ENCODE data around the gene BLOC1S3. TPM values are rescaled to one million over a fixed set of nuclear protein-coding genes. Genes with fewer than 3 reads are reported as not detected.

Gene BLOC1S3
- total and polyA plus RNA-seq, 2 of the 4 experiments (the other 2 are of a cell fraction), result 1.1 to 4.9 TPM

- no peak for TF ChIP-seq CTCF (conservative IDR thresholded peaks at IDR 0.05; ENCODE audit: low read depth, low read length)
These were observed 33.1 kb upstream of the BLOC1S3 start (continued) for GRCh38 chr19:45145270-45146189.

GRCh38 chr19:45146251-45146650, 32.3 kb upstream of the BLOC1S3 start:
- Histone ChIP-seq H2AFZ (replicated peaks; ENCODE audit: low read length, poor library complexity) (no peak overlapping the region), H3K27ac (ENCODE audit: insufficient read depth, low read length) (no peak overlapping the region), H3K9ac (ENCODE audit: low read depth, low read length) (no peak overlapping the region), H2BK120ac (ENCODE audit: low read depth, low read length) (no peak overlapping the region), H3K23ac (ENCODE audit: low read depth, low read length) (no peak overlapping the region), H2BK20ac (ENCODE audit: low read depth, low read length) (no peak overlapping the region), H3K9me3 (ENCODE audit: control insufficient read depth, insufficient read depth, low read length) (no peaks in the 10 kb centered on the region), H3K36me3 (ENCODE audit: control insufficient read depth, insufficient read depth, low read length) (peaks cover 41% of the 10 kb centered on the region), H3K14ac (replicated peaks; ENCODE audit: low read depth, low read length) (no peak overlapping the region), H3K4me1 (ENCODE audit: control insufficient read depth, insufficient read depth, low read length) (peaks cover 2% of the 10 kb centered on the region; the same call in 1 of the 2 replicates), H3K27me3 (ENCODE audit: control insufficient read depth, insufficient read depth, low read length) (no peaks in the 10 kb centered on the region; the same call in 1 of the 2 replicates), H3K4me3 (ENCODE audit: insufficient read depth, low read depth, low read length) (no peak overlapping the region), H3K56ac (ENCODE audit: extremely low read depth, insufficient read depth, low read length) (no peak overlapping the region), H3K18ac (ENCODE audit: low read depth, low read length) (no peak overlapping the region), H2BK15ac (ENCODE audit: low read depth, low read length) (no peak overlapping the region), H4K20me1 (ENCODE audit: insufficient read depth, low read length) (no peaks in the 10 kb centered on the region; the same call in 1 of the 2 replicates), H4K91ac (ENCODE audit: insufficient read depth, low read depth, low read length) (no peak overlapping the region), H4K5ac (ENCODE audit: low read depth, low read length) (no peak overlapping the region), H3K4me2 (ENCODE audit: low read depth, low read length) (no peak overlapping the region), H3K4ac (ENCODE audit: low read depth, low read length) (no peak overlapping the region), H2AK5ac (ENCODE audit: low read depth, low read length) (no peak overlapping the region), H3K79me1 (ENCODE audit: low read depth in 1 of 2, low read length in 2 of 2) (peaks cover 0 to 4% of the 10 kb centered on the region in 2 experiments; a peak in 1 of 4 replicates), H2AK9ac (replicated peaks; ENCODE audit: low read depth, low read length, poor library complexity) (peak overlapping the region; percentile 42), H3K9me1 (ENCODE audit: insufficient read depth, low read length) (no peaks in the 10 kb centered on the region; the same call in 1 of the 2 replicates), H2BK5ac (ENCODE audit: low read depth, low read length, poor library complexity, severe bottlenecking) (no peak overlapping the region), H4K8ac (ENCODE audit: low read depth in 2 of 2, low read length in 2 of 2) (no peak overlapping the region)
- 78% methylated on average over 6 of the region's 13 CpGs; no CpG with 5 or more reads in 1 of the 2 experiments for WGBS, 2 experiments (ENCODE audit: extremely low coverage in 2 of 2, insufficient read length in 1 of 2)
- BruUV-seq (replicated peaks), result no TSS peak
- ChIA-PET CTCF (interaction anchor here (1.6 kb wide), 1 partner anchor 32 kb away, joined by 4 read pairs; the partner anchor contains the start of gene BLOC1S3), POLR2A (ENCODE audit: unreplicated experiment) (interaction anchor here (0.5 kb wide), 1 partner anchor 117 kb away, joined by 3 read pairs; no protein-coding TSS in a partner anchor)
- ATAC-seq (ENCODE audit: low read depth), result no peak
- dilution Hi-C loops (cut with HindIII; ENCODE audit: low sequenced_read_pairs, unreplicated experiment) (no loop called here), in situ Hi-C loops (cut with MboI; ENCODE audit: low sequenced_read_pairs) (no loop called here), intact Hi-C loops (cut with micrococcal nuclease) (no loop called here)
- DNase-seq, result no peak
- TF ChIP-seq SMC3 (IDR thresholded peaks at IDR 0.05; ENCODE audit: low read depth, low read length) (no peak), NFE2L2 (IDR thresholded peaks at IDR 0.05; ENCODE audit: low read depth, low read length) (no peak), CEBPB (IDR thresholded peaks at IDR 0.05; ENCODE audit: low read depth, low read length) (no peak), USF2 (IDR thresholded peaks at IDR 0.05; ENCODE audit: low read depth, low read length) (no peak), RFX5 (IDR thresholded peaks at IDR 0.05; ENCODE audit: low read depth, low read length) (no peak), POLR2A (IDR thresholded peaks at IDR 0.05; ENCODE audit: low read depth, low read length) (no peak), ELK1 (IDR thresholded peaks at IDR 0.05; ENCODE audit: borderline replicate concordance, low read depth, low read length) (no peak), FOS (IDR thresholded peaks at IDR 0.05; ENCODE audit: low read depth, low read length) (no peak), RAD21 (IDR thresholded peaks at IDR 0.05; ENCODE audit: low read length) (no peak), MAZ (IDR thresholded peaks at IDR 0.05; ENCODE audit: borderline replicate concordance, low read depth, low read length) (no peak), MAFK (IDR thresholded peaks at IDR 0.05; ENCODE audit: low read depth, low read length) (no peak)
